Mesothelial cell of epicardium (in vitro differentiated cells): ENCODE results near the gene SCFD2. TPM values are rescaled to one million over a fixed set of nuclear protein-coding genes. Genes with fewer than 3 reads are reported as not detected.

Experiments used
- DNase-seq, 2 experiments: peaks; one replicate each; pipeline ENCODE4 v3.0.0; 2021; ENCODE audit warnings: low spot score in 2 of 2; ENCODE audit not compliant: unreplicated experiment in 2 of 2
- H3K27ac Mint-ChIP-seq: 2 replicates; pipeline ENCODE4 v1.8.0; 2021; ENCODE audit warnings: mixed read lengths
- H3K27me3 Mint-ChIP-seq: 2 replicates; pipeline ENCODE4 v1.8.0; 2021; ENCODE audit warnings: low read depth, mixed read lengths
- H3K36me3 Mint-ChIP-seq: 2 replicates; pipeline ENCODE4 v1.8.0; 2021; ENCODE audit warnings: mixed read lengths
- H3K4me1 Mint-ChIP-seq: 2 replicates; pipeline ENCODE4 v1.8.0; 2021; ENCODE audit warnings: mixed read lengths
- H3K4me3 Mint-ChIP-seq: 2 replicates; pipeline ENCODE4 v1.8.0; 2021; ENCODE audit warnings: mild to moderate bottlenecking, moderate library complexity, mixed read lengths
- H3K9me3 Mint-ChIP-seq: 2 replicates; pipeline ENCODE4 v1.8.0; 2021; ENCODE audit warnings: mixed read lengths
- total RNA-seq: library from RNA; stranded (reverse); gene quantifications from 3 replicates; pipeline ENCODE4 v1.2.1, GENCODE V29; 2021
- TF ChIP-seq, protein P1 (sequence below): fragments of 200-600 bp; sonication (generic); IDR thresholded peaks from one replicate; pipeline ENCODE4 v1.5.0; 2021; ENCODE audit warnings: antibody characterized with exemption; ENCODE audit not compliant: unreplicated experiment

SCFD2 gene
- total RNA-seq, 1 donor from 2014 or later = 15.6 TPM

GRCh38 chr4:53196882-53197771, 168.7 kb downstream of the SCFD2 start:
- Mint-ChIP-seq H3K27ac (peak overlapping the region; percentile 79), H3K4me3 (peak overlapping the region; percentile 29), H3K9me3 (no peaks in the 10 kb centered on the region), H3K36me3 (no peaks in the 10 kb centered on the region), H3K27me3 (no peaks in the 10 kb centered on the region), H3K4me1 (peaks cover 53% of the 10 kb centered on the region)
- DNase-seq = no peak
- TF ChIP-seq, protein P1, sequence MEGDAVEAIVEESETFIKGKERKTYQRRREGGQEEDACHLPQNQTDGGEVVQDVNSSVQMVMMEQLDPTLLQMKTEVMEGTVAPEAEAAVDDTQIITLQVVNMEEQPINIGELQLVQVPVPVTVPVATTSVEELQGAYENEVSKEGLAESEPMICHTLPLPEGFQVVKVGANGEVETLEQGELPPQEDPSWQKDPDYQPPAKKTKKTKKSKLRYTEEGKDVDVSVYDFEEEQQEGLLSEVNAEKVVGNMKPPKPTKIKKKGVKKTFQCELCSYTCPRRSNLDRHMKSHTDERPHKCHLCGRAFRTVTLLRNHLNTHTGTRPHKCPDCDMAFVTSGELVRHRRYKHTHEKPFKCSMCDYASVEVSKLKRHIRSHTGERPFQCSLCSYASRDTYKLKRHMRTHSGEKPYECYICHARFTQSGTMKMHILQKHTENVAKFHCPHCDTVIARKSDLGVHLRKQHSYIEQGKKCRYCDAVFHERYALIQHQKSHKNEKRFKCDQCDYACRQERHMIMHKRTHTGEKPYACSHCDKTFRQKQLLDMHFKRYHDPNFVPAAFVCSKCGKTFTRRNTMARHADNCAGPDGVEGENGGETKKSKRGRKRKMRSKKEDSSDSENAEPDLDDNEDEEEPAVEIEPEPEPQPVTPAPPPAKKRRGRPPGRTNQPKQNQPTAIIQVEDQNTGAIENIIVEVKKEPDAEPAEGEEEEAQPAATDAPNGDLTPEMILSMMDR = peak; percentile 87

DNA sequence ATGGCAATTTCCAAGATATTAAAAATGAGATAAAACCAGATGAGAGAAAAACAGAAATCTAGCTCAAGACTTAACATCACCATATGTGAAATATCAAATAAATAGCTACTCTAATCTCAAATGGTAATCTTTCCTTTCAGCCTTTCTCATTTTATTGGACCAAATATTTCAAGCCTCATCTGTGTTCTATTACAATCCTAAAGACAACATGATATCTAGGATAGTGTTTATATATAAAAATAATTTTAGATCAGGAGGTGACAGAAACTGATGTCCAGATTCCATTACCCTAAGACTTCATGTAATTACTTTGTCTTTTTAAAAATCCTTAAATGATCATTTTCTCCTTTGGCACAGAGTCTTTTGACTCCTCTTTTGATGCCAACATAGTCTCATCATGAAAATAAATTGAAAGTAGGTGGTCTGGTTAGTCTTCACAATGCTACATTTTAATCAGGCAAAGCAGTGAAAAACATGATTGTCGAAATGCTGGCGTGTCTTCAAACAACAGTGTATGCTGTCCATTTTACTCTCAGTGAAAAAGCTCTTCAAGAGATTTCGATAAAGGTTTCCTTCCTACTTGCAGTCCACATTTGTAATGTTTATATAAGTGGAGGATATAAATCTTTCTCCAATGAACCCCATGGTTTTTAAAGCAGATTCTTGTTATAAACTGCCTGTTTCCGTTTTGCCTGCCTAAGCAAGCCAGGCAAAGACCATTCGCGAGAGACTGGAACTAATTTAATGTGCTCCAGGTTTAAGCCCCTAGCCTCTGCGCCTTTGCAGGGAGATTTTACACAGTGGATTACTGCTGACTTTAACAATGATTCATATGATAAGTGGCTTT, 169.8 kb downstream of the SCFD2 start:
- Mint-ChIP-seq H3K27ac (peak overlapping the region; percentile 79), H3K27me3 (no peaks in the 10 kb centered on the region), H3K4me3 (peak overlapping the region; percentile 4), H3K9me3 (no peaks in the 10 kb centered on the region), H3K4me1 (peaks cover 53% of the 10 kb centered on the region), H3K36me3 (no peaks in the 10 kb centered on the region)
- TF ChIP-seq, protein P1 = no peak
- DNase-seq = no peak

DNA sequence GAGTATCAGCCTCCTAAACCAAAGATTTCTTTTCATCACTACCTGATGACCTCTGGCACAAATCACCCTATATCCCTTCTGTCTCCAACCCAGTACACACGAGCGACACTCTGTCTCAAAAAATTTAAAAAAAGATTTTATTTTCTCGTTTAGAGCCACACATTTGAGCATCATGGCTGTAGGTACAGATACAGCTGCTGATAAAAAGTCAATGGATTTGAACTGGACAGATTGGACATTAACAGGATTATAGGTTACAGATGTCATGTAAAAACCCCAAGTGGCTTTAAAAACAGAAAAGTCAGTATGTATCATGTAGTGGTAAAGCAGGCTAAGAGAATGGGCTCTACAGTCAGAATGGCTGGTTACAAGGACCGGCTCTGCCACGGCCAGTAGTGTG, 171.1 kb downstream of the SCFD2 start:
- Mint-ChIP-seq H3K4me1 (peaks cover 53% of the 10 kb centered on the region), H3K36me3 (no peaks in the 10 kb centered on the region), H3K4me3 (peak overlapping the region; percentile 3), H3K27me3 (no peaks in the 10 kb centered on the region), H3K9me3 (no peaks in the 10 kb centered on the region), H3K27ac (peak overlapping the region; percentile 24)
- TF ChIP-seq, protein P1 = no peak
- no peak for DNase-seq

DNA sequence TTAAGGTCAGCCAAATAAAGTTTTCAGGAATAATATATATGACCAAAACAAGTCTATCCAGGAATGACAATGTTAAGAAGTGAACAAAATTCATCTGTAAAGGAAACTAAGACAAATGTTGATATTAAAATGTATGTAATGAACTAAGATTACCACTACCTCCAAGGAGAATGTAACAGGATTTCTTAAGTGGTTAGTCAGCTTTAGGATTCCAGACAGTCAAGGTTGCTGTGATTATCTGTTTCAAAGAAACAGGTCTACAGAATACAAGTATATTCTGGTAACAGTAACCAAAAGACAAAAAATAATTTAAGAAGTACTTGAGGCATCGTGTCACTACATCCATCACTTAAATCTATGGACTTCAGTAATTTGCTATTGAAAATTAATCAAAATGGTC, 172.8 kb downstream of the SCFD2 start:
- Mint-ChIP-seq H3K27me3 (no peaks in the 10 kb centered on the region), H3K4me3 (no peak overlapping the region)
- TF ChIP-seq, protein P1 = no peak

GRCh38 chr4:53192496-53192895, 173.4 kb downstream of the SCFD2 start:
- DNase-seq = no peak
- TF ChIP-seq, protein P1 = no peak
- H3K36me3 Mint-ChIP-seq = no peaks in the 10 kb centered on the region
- H3K9me3 Mint-ChIP-seq = no peaks in the 10 kb centered on the region
- H3K4me3 Mint-ChIP-seq = no peak overlapping the region
- H3K4me1 Mint-ChIP-seq = peaks cover 48% of the 10 kb centered on the region
- H3K27ac Mint-ChIP-seq = no peak overlapping the region
- H3K27me3 Mint-ChIP-seq = no peaks in the 10 kb centered on the region

More for the DNA sequence above, 172.8 kb downstream of the SCFD2 start:
- H3K9me3 Mint-ChIP-seq = no peaks in the 10 kb centered on the region
- no peaks in the 10 kb centered on the region for H3K36me3 Mint-ChIP-seq
- H3K27ac Mint-ChIP-seq = no peak overlapping the region
- DNase-seq = no peak
- peaks cover 46% of the 10 kb centered on the region for H3K4me1 Mint-ChIP-seq
